Heart left ventricle (tissue), 16 donors: Measurements from ENCODE around the gene CHRNE. TPM values are rescaled to one million over a fixed set of nuclear protein-coding genes. Genes with fewer than 3 reads are reported as not detected.
"Not testable (repeated sequence)": the region's sequence is repeated elsewhere in the genome, so short reads cannot be mapped to it uniquely, and the experiment has no call there.

Source experiments
- ATAC-seq, 4 donors: fragments of 200-7000 bp; cut with Tn5 transposase; one replicate each; pipeline ENCODE4 v1.9.1; 2020 to 2022; ENCODE audit warnings: moderate library complexity in 4 of 4, mild to moderate bottlenecking in 3 of 4, moderate number of reproducible peaks in 1 of 4
- DNase-seq, 5 donors: peaks; one replicate each; pipeline ENCODE4 v3.0.0-alpha.2; 2020
- H3K27ac ChIP-seq, 12 donors: fragments of 200-600 bp; sonication (generic) in 4 of 12; one replicate each; pipeline versions ENCODE4 v1.5.0 to v1.8.0; 2016 to 2022; ENCODE audit warnings: mild to moderate bottlenecking in 2 of 12
- H3K27me3 ChIP-seq, 9 donors: fragments of 200-600 bp; sonication (generic) in 2 of 9; one replicate each; pipeline versions ENCODE4 v1.5.1 to v1.8.0; 2016 to 2022; ENCODE audit warnings: mild to moderate bottlenecking in 3 of 9
- H3K36me3 ChIP-seq, 9 donors: fragments of 200-600 bp; sonication (generic) in 2 of 9; one replicate each; pipeline versions ENCODE4 v1.5.0 to v1.8.0; 2018 to 2022; ENCODE audit warnings: mild to moderate bottlenecking in 2 of 9
- H3K4me1 ChIP-seq, 12 donors: fragments of 200-600 bp; sonication (generic) in 4 of 12; one replicate each; pipeline versions ENCODE4 v1.5.0 to v1.8.0; 2016 to 2022; ENCODE audit warnings: mild to moderate bottlenecking in 3 of 12
- H3K4me3 ChIP-seq, 12 donors: fragments of 200-600 bp; sonication (generic) in 4 of 12; one replicate each; pipeline versions ENCODE4 v1.5.0 to v1.8.0; 2017 to 2022; ENCODE audit warnings: mild to moderate bottlenecking in 9 of 12, moderate library complexity in 4 of 12
- H3K9me3 ChIP-seq, 12 donors: fragments of 200-600 bp; sonication (generic) in 4 of 12; one replicate each; pipeline versions ENCODE4 v1.5.0 to v1.8.0; 2016 to 2022; ENCODE audit warnings: mild to moderate bottlenecking in 1 of 12
- CTCF ChIP-seq, 12 donors: fragments of 200-600 bp; sonication (generic) in 4 of 12; IDR thresholded peaks; one replicate each; pipeline versions ENCODE4 v1.5.0 to v1.8.0; 2018 to 2022; ENCODE audit warnings: antibody characterized with exemption in 12 of 12, mild to moderate bottlenecking in 5 of 12
- POLR2A ChIP-seq, 2 donors: fragments of 450-650 bp; IDR thresholded peaks; one replicate each; pipeline ENCODE4 v1.6.1; 2017; ENCODE audit warnings: antibody characterized with exemption in 2 of 2, mild to moderate bottlenecking in 2 of 2, moderate library complexity in 2 of 2
- WGBS, 4 donors: extraction: QIAGEN DNeasy Blood & Tissue Kit in 2 of 4; methylation state at CpG; one replicate each; pipeline versions ENCODE4 v1.1.5 to v1.1.7; 2013 to 2018; 5-methylcytosine and 5-hydroxymethylcytosine counted together
- intact Hi-C, 10 donors: fragments of 100-400 bp; cut with DNase I; formaldehyde crosslinking; loops; one replicate each; pipeline versions ENCODE4 v1.11.1 to v1.14.2; 2022
- polyA plus RNA-seq, 2 donors: library from polyadenylated mRNA; stranded (reverse); fragments of 200-250 nt; gene quantifications; one replicate each; pipeline ENCODE4 v1.2.3, GENCODE V29; 2013
- total RNA-seq, 9 donors: library from RNA; depleted of rRNA in 2 of 9; stranded (reverse); fragments of >200 nt in 2 of 9; fragmentation: NEBNext Ultra II Directional in 3 of 9; extraction: Animal tissue kit (Norgen Biotek cat#: 25700) in 3 of 9; gene quantifications; one replicate each; pipeline versions ENCODE4 v1.1.0 to v1.2.4, GENCODE V29; 2016 to 2023
- donor health status: ischemic (EF 13 %, LVEDD 7.1; RV severe dilation, severe dysfunction).
- donor health status: healthy with polysubstance abuse.
- donor health status: DM: no; HTN: yes; CAD: no.
- donor health status: DM: no; HTN: no; CAD: no.
- donor health status: ischemic (EF 25% LVEDD 6.9; RV normal size, moderate dysfunction).
- donor health status: ischemic (EF 25% LVEDD 5.7; RV mildly dilated, moderate dysfunction).
- donor health status: healthy.
- donor health status: DM: yes; HTN: yes; CAD: no.
- donor health status: ischemic (EF 35%, LVEDD 5.7; RV mildly dilated, moderate dysfunction).
- donor health status: nonischemic (EF 11% LVEDD 7.7; RV severe dilation, severe dysfunction).
- donor health status: DM: yes; HTN: yes; CAD: no.
- donor health status: PGD.
- donor health status: ischemic (EF 29% LVEDD 5.4; RV normal size, mild dysfunction).
- donor health status: nonischemic (EF 23%, LVEDD 6.1; RV moderate dilation, normal function).

CHRNE gene
- total and polyA plus RNA-seq, 11 donors: 0.23 to 1.4 (median 0.48) TPM

GRCh38 chr17:4913994-4914393 lies 11.1 kb upstream of the CHRNE start:
- ATAC-seq: no peak
- intact Hi-C loops: loop anchor here in 1 of 10 donors (5.0 kb wide), 1 partner anchor 73 kb away; the partner anchor contains the start of gene CAMTA2
- H3K27me3 ChIP-seq: no peaks in the 10 kb centered on the region
- no peak for TF ChIP-seq CTCF (IDR thresholded peaks at IDR 0.05)
- no peak for TF ChIP-seq POLR2A (IDR thresholded peaks at IDR 0.05)
- no peak overlapping the region for H3K27ac ChIP-seq
- H3K36me3 ChIP-seq: no peaks in the 10 kb centered on the region
- no peak for DNase-seq
- peaks cover 0 to 8% (median 5%) of the 10 kb centered on the region in 12 donors for H3K4me1 ChIP-seq
- WGBS, 4 donors: 82 to 94% (median 85%) methylated on average over 1 of the region's 1 CpG
- no peaks in the 10 kb centered on the region for H3K9me3 ChIP-seq
- H3K4me3 ChIP-seq: no peak overlapping the region

GRCh38 chr17:4908711-4909496 lies 6.0 kb upstream of the CHRNE start:
- peak; percentile 90 to 95 (median 93) for DNase-seq
- 12 to 23% (median 17%) methylated on average over 20 of the region's 20 CpGs for WGBS, 4 donors
- peak; percentile 95 to 99 (median 98) for ATAC-seq
- H3K27me3 ChIP-seq: no peaks in the 10 kb centered on the region
- TF ChIP-seq POLR2A (IDR thresholded peaks at IDR 0.05) (no peak), CTCF (IDR thresholded peaks at IDR 0.05) (peak; percentile 74 to 95 (median 86))
- H3K4me1 ChIP-seq: peaks cover 0 to 17% (median 9%) of the 10 kb centered on the region in 12 donors
- peak overlapping the region in 2 of 12 donors; percentile 6 to 30 for H3K4me3 ChIP-seq
- intact Hi-C loops: loop anchor here (1.0 to 10.0 kb wide), 9 partner anchors 33 to 156 kb away; partner anchors contain the start of genes CAMTA2 (in 8 of the 10), RNF167 (in 1 of the 10), SLC25A11 (in 1 of the 10) and SPAG7 (in 1 of the 10)
- no peaks in the 10 kb centered on the region for H3K36me3 ChIP-seq
- peak overlapping the region; percentile 7 to 75 (median 54) for H3K27ac ChIP-seq
- H3K9me3 ChIP-seq: no peaks in the 10 kb centered on the region

- intact Hi-C loops: loop anchor here in 9 of 10 donors (2.0 to 10.0 kb wide), 7 partner anchors 34 to 156 kb away; partner anchors contain the start of genes CAMTA2 (in 6 of the 9), RNF167 (in 1 of the 9), SLC25A11 (in 1 of the 9) and SPAG7 (in 1 of the 9)
- Histone ChIP-seq H3K36me3 (no peaks in the 10 kb centered on the region), H3K27ac (peak overlapping the region in 9 of 12 donors; percentile 1 to 75 (median 60)), H3K4me1 (peaks cover 0 to 20% (median 10%) of the 10 kb centered on the region in 12 donors), H3K9me3 (no peaks in the 10 kb centered on the region), H3K4me3 (no peak overlapping the region), H3K27me3 (no peaks in the 10 kb centered on the region)
- ATAC-seq (peak in 2 of 4 donors; percentile 41 to 48), DNase-seq (no peak)
- 50 to 59% (median 53%) methylated on average over 5 to 10 of the region's 10 CpGs for WGBS, 4 donors
- TF ChIP-seq POLR2A (IDR thresholded peaks at IDR 0.05) (no peak), CTCF (IDR thresholded peaks at IDR 0.05) (no peak)
These were observed 5.4 kb upstream of the CHRNE start for GRCh38 chr17:4908301-4908700.

GRCh38 chr17:4906642-4907041 lies 3.7 kb upstream of the CHRNE start:
- H3K9me3 ChIP-seq, H3K36me3 ChIP-seq, H3K27me3 ChIP-seq, ATAC-seq, H3K4me3 ChIP-seq, H3K27ac ChIP-seq, DNase-seq: not testable (repeated sequence)
- intact Hi-C loops: loop anchor here in 8 of 10 donors (5.0 to 10.0 kb wide), 5 partner anchors 36 to 158 kb away; partner anchors contain the start of genes CAMTA2 (in 3 of the 8), RNF167 (in 1 of the 8), SLC25A11 (in 1 of the 8) and SPAG7 (in 1 of the 8)
- peaks cover 0 to 28% (median 17%) of the 10 kb centered on the region in 12 donors for H3K4me1 ChIP-seq
